Osteocyte (in vitro differentiated cells): ENCODE measurements around the gene NANOG. TPM values are rescaled to one million over a fixed set of nuclear protein-coding genes. Genes with fewer than 3 reads are reported as not detected.
"Not testable (repeated sequence)": the region's sequence is repeated elsewhere in the genome, so short reads cannot be mapped to it uniquely, and the experiment has no call there.

ENCODE experiments used
- DNase-seq: peaks from one replicate; pipeline ENCODE4 v3.0.0; 2021; ENCODE audit warnings: mixed read lengths; ENCODE audit not compliant: unreplicated experiment; ENCODE audit errors: extremely low spot score
- H3K27ac Mint-ChIP-seq: one replicate; pipeline ENCODE4 v1.8.0; 2021; ENCODE audit warnings: mild to moderate bottlenecking, mixed read lengths; ENCODE audit not compliant: unreplicated experiment
- H3K27me3 Mint-ChIP-seq: one replicate; pipeline ENCODE4 v1.8.0; 2021; ENCODE audit warnings: mixed read lengths; ENCODE audit not compliant: unreplicated experiment
- H3K36me3 Mint-ChIP-seq: one replicate; pipeline ENCODE4 v1.8.0; 2021; ENCODE audit warnings: mixed read lengths; ENCODE audit not compliant: unreplicated experiment
- H3K4me1 Mint-ChIP-seq: one replicate; pipeline ENCODE4 v1.8.0; 2021; ENCODE audit warnings: mixed read lengths; ENCODE audit not compliant: unreplicated experiment
- H3K4me3 Mint-ChIP-seq: one replicate; pipeline ENCODE4 v1.8.0; 2021; ENCODE audit warnings: mild to moderate bottlenecking, moderate library complexity, mixed read lengths; ENCODE audit not compliant: unreplicated experiment
- H3K9me3 Mint-ChIP-seq: one replicate; pipeline ENCODE4 v1.8.0; 2021; ENCODE audit warnings: mixed read lengths; ENCODE audit not compliant: unreplicated experiment
- CTCF ChIP-seq: fragments of 200-600 bp; sonication (generic); IDR thresholded peaks from 2 replicates; pipeline ENCODE4 v1.5.0; 2021; ENCODE audit warnings: antibody characterized with exemption, mild to moderate bottlenecking, moderate library complexity
- total RNA-seq: library from RNA; stranded (reverse); gene quantifications from 2 replicates; pipeline ENCODE4 v1.2.1, GENCODE V29; 2021

NANOG gene
- total RNA-seq, 1 donor from 2014 or later: 0.08 TPM

GRCh38 chr12:7781274-7781673 is 7.9 kb upstream of the NANOG start:
- no peak for DNase-seq
- H3K9me3 Mint-ChIP-seq: no peaks in the 10 kb centered on the region
- TF ChIP-seq CTCF: no peak
- H3K27me3 Mint-ChIP-seq: peaks cover 6% of the 10 kb centered on the region
- H3K4me1 Mint-ChIP-seq: no peaks in the 10 kb centered on the region
- no peak overlapping the region for H3K27ac Mint-ChIP-seq
- no peak overlapping the region for H3K4me3 Mint-ChIP-seq
- H3K36me3 Mint-ChIP-seq: no peaks in the 10 kb centered on the region

- Mint-ChIP-seq H3K4me1 (no peaks in the 10 kb centered on the region), H3K27ac (no peak overlapping the region), H3K27me3 (peaks cover 13% of the 10 kb centered on the region), H3K9me3 (no peaks in the 10 kb centered on the region), H3K4me3 (no peak overlapping the region), H3K36me3 (no peaks in the 10 kb centered on the region)
- DNase-seq: no peak
- TF ChIP-seq CTCF: no peak
These were observed 7.1 kb upstream of the NANOG start for GRCh38 chr12:7782055-7782454.

GRCh38 chr12:7783433-7783832 is 5.8 kb upstream of the NANOG start:
- H3K4me3 Mint-ChIP-seq, DNase-seq, H3K9me3 Mint-ChIP-seq, H3K27ac Mint-ChIP-seq, H3K36me3 Mint-ChIP-seq, H3K4me1 Mint-ChIP-seq: not testable (repeated sequence)
- H3K27me3 Mint-ChIP-seq: peaks cover 27% of the 10 kb centered on the region

- Mint-ChIP-seq H3K4me3 (no peak overlapping the region), H3K4me1 (peaks cover 2% of the 10 kb centered on the region), H3K9me3 (no peaks in the 10 kb centered on the region), H3K27ac (no peak overlapping the region), H3K27me3 (peaks cover 36% of the 10 kb centered on the region), H3K36me3 (no peaks in the 10 kb centered on the region)
- TF ChIP-seq CTCF: no peak
- DNase-seq: no peak
These were observed 4.5 kb upstream of the NANOG start for GRCh38 chr12:7784701-7785100.

- Mint-ChIP-seq H3K36me3 (no peaks in the 10 kb centered on the region), H3K9me3 (no peaks in the 10 kb centered on the region), H3K27me3 (peaks cover 52% of the 10 kb centered on the region), H3K4me1 (peaks cover 2% of the 10 kb centered on the region), H3K4me3 (no peak overlapping the region), H3K27ac (no peak overlapping the region)
- no peak for DNase-seq
- TF ChIP-seq CTCF: no peak
These were observed 1.5 kb upstream of the NANOG start for GRCh38 chr12:7787574-7788293.

GRCh38 chr12:7788294-7788660 is 925 bp upstream of the NANOG start:
- peaks cover 2% of the 10 kb centered on the region for H3K4me1 Mint-ChIP-seq
- H3K4me3 Mint-ChIP-seq: no peak overlapping the region
- H3K27me3 Mint-ChIP-seq: peaks cover 58% of the 10 kb centered on the region

More at GRCh38 chr12:7788294-7788660, 925 bp upstream of the NANOG start:
- Mint-ChIP-seq H3K36me3 (no peaks in the 10 kb centered on the region), H3K9me3 (no peaks in the 10 kb centered on the region), H3K27ac (no peak overlapping the region)
- TF ChIP-seq CTCF: no peak
- DNase-seq: no peak
